Measurements from ENCODE around the gene MSX2.

Gene MSX2

GRCh38 chr5:174718880-174719610, 5.3 kb upstream of the MSX2 start:
- no peak for DNase-seq

GRCh38 chr5:174719793-174720611, 4.4 kb upstream of the MSX2 start:
- no peak for DNase-seq

GRCh38 chr5:174720612-174721529, 3.5 kb upstream of the MSX2 start:
- DNase-seq, result no peak

- DNase-seq, result no peak
These were observed 2.6 kb upstream of the MSX2 start for GRCh38 chr5:174721530-174722432.

- no peak for DNase-seq
These were observed 1.9 kb upstream of the MSX2 start for GRCh38 chr5:174722500-174722899.

GRCh38 chr5:174723315-174723978, 935 bp upstream of the MSX2 start:
- no peak for DNase-seq

- no peak for DNase-seq
These were observed 351 bp upstream of the MSX2 start for GRCh38 chr5:174723979-174724483.

- DNase-seq, result no peak
These were observed 1.0 kb downstream of the MSX2 start for GRCh38 chr5:174725261-174725990.

- DNase-seq, result no peak
These were observed 1.7 kb downstream of the MSX2 start for GRCh38 chr5:174725991-174726601.

- no peak for DNase-seq
These were observed 2.8 kb downstream of the MSX2 start for GRCh38 chr5:174726916-174727793.

- DNase-seq, result no peak
These were observed 3.7 kb downstream of the MSX2 start for GRCh38 chr5:174727794-174728680.

- no peak for DNase-seq
These were observed 4.8 kb downstream of the MSX2 start for GRCh38 chr5:174729075-174729680.

- no peak for DNase-seq
These were observed 7.0 kb downstream of the MSX2 start for GRCh38 chr5:174731214-174732035.

GRCh38 chr5:174732036-174733020, 7.9 kb downstream of the MSX2 start:
- DNase-seq, result no peak

- DNase-seq, result no peak
These were observed 8.8 kb downstream of the MSX2 start for GRCh38 chr5:174733091-174733690.
